IMR-90 (cell line): ENCODE results near the gene CDH2.

Experiments
- BHLHE40 ChIP-seq: fragments of 150-350 bp; IDR thresholded peaks from 2 replicates; pipeline ENCODE4 v1.6.1; 2016; ENCODE audit warnings: mild to moderate bottlenecking, low read depth, low read length
- CEBPB ChIP-seq: IDR thresholded peaks from 2 replicates; pipeline ENCODE4 v1.6.1; 2012; ENCODE audit warnings: low read depth, low read length, improper control_type of control experiment
- CHD1 ChIP-seq: IDR thresholded peaks from 2 replicates; pipeline ENCODE4 v1.6.1; 2012; ENCODE audit warnings: low read depth, low read length, improper control_type of control experiment
- MAZ ChIP-seq: IDR thresholded peaks from 2 replicates; pipeline ENCODE4 v1.6.1; 2012; ENCODE audit warnings: low read depth, mild to moderate bottlenecking, low read length, improper control_type of control experiment, moderate library complexity, borderline replicate concordance
- NFE2L2 ChIP-seq: fragments of 150-350 bp; IDR thresholded peaks from 2 replicates; pipeline ENCODE4 v1.6.1; 2016; ENCODE audit warnings: low read depth, mild to moderate bottlenecking, low read length
- POLR2A ChIP-seq: IDR thresholded peaks from 2 replicates; pipeline ENCODE4 v1.6.1; 2012; ENCODE audit warnings: mild to moderate bottlenecking, low read depth, low read length
- RAD21 ChIP-seq: IDR thresholded peaks from 2 replicates; pipeline ENCODE4 v1.6.1; 2012; ENCODE audit warnings: low read length, improper control_type of control experiment
- RCOR1 ChIP-seq: IDR thresholded peaks from 2 replicates; pipeline ENCODE4 v1.6.1; 2012; ENCODE audit warnings: mild to moderate bottlenecking, low read length, improper control_type of control experiment; ENCODE audit not compliant: insufficient replicate concordance
- SMC3 ChIP-seq: fragments of 150-350 bp; IDR thresholded peaks from 2 replicates; pipeline ENCODE4 v1.6.1; 2016; ENCODE audit warnings: low read depth, mild to moderate bottlenecking, antibody characterized with exemption, low read length, moderate library complexity
- TF ChIP-seq, protein P1 (sequence below): fragments of 150-350 bp; IDR thresholded peaks from 2 replicates; pipeline ENCODE4 v1.6.1; 2017; ENCODE audit warnings: mild to moderate bottlenecking, antibody characterized with exemption, low read length, low read depth
- TF ChIP-seq, protein P2 (sequence below): conservative IDR thresholded peaks from 2 replicates; pipeline ENCODE4 v1.5.1; 2012; ENCODE audit warnings: mild to moderate bottlenecking, low read depth, low read length, improper control_type of control experiment
- TF ChIP-seq, protein P3 (sequence below): fragments of 150-350 bp; IDR thresholded peaks from 2 replicates; pipeline ENCODE4 v1.6.1; 2016; ENCODE audit warnings: low read depth, mild to moderate bottlenecking, low read length, moderate library complexity, borderline replicate concordance

DNA sequence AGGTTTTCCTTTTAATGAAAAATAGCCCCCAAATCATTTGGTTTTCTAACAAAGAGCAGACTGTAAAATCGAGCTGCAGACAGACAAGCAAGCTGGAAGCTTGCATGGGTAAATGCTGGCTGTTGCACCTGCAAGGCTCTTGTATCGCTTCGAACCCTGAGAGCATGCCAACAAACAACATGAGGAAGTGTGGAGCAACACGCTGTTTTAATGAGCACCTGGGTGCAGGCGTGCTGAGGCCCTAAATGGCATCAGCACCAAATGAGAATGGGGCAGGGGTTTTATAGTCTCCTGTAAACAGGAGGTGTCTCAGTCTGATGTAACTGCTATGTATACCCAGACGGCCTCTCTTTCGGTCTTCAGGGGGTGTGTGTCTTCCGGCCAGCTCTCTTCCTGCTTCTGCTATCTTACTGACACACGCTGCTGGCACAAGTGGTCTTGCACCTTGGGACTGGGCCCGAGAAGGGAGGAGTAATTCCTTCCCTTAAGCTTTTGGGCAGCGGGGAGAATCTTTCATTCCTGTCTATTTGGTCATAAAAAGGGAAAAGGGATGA is 31.9 kb upstream of the CDH2 start:
- TF ChIP-seq NFE2L2 (no peak), POLR2A (no peak), CHD1 (no peak), BHLHE40 (no peak), RCOR1 (no peak), RAD21 (no peak), SMC3 (no peak), CEBPB (no peak), MAZ (no peak)
- TF ChIP-seq, protein P1, sequence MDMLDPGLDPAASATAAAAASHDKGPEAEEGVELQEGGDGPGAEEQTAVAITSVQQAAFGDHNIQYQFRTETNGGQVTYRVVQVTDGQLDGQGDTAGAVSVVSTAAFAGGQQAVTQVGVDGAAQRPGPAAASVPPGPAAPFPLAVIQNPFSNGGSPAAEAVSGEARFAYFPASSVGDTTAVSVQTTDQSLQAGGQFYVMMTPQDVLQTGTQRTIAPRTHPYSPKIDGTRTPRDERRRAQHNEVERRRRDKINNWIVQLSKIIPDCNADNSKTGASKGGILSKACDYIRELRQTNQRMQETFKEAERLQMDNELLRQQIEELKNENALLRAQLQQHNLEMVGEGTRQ = no peak
- TF ChIP-seq, protein P2, sequence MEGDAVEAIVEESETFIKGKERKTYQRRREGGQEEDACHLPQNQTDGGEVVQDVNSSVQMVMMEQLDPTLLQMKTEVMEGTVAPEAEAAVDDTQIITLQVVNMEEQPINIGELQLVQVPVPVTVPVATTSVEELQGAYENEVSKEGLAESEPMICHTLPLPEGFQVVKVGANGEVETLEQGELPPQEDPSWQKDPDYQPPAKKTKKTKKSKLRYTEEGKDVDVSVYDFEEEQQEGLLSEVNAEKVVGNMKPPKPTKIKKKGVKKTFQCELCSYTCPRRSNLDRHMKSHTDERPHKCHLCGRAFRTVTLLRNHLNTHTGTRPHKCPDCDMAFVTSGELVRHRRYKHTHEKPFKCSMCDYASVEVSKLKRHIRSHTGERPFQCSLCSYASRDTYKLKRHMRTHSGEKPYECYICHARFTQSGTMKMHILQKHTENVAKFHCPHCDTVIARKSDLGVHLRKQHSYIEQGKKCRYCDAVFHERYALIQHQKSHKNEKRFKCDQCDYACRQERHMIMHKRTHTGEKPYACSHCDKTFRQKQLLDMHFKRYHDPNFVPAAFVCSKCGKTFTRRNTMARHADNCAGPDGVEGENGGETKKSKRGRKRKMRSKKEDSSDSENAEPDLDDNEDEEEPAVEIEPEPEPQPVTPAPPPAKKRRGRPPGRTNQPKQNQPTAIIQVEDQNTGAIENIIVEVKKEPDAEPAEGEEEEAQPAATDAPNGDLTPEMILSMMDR = no peak
- TF ChIP-seq, protein P3, sequence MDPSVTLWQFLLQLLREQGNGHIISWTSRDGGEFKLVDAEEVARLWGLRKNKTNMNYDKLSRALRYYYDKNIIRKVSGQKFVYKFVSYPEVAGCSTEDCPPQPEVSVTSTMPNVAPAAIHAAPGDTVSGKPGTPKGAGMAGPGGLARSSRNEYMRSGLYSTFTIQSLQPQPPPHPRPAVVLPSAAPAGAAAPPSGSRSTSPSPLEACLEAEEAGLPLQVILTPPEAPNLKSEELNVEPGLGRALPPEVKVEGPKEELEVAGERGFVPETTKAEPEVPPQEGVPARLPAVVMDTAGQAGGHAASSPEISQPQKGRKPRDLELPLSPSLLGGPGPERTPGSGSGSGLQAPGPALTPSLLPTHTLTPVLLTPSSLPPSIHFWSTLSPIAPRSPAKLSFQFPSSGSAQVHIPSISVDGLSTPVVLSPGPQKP = no peak
